GM10266 (cell line): Measurements from ENCODE around the gene GCK.

Source experiments
- DNase-seq: peaks from one replicate; pipeline ENCODE4 v3.0.0; 2012; ENCODE audit errors: extremely low spot score
- CTCF ChIP-seq: IDR thresholded peaks from 2 replicates; pipeline ENCODE4 v1.5.1; 2012; ENCODE audit warnings: mild to moderate bottlenecking, low read depth; ENCODE audit not compliant: control insufficient read depth, insufficient read depth; ENCODE audit errors: missing control alignments

GCK gene

GRCh38 chr7:44143646-44144250, 45.5 kb downstream of the GCK start:
- no peak for DNase-seq
- TF ChIP-seq CTCF, result no peak

GRCh38 chr7:44142028-44142427, 47.2 kb downstream of the GCK start:
- TF ChIP-seq CTCF, result no peak

GRCh38 chr7:44141221-44141850, 47.9 kb downstream of the GCK start, which contains the start of gene MYL7:
Gene MYL7 (minus strand): TSS chr7:44141332. CDS start chr7:44141305, 27 bp downstream.
- no peak for TF ChIP-seq CTCF

More at GRCh38 chr7:44142028-44142427, 47.2 kb downstream of the GCK start:
- no peak for DNase-seq

GRCh38 chr7:44140341-44140740, 48.9 kb downstream of the GCK start:
- TF ChIP-seq CTCF, result no peak
- no peak for DNase-seq

More at GRCh38 chr7:44141221-44141850, 47.9 kb downstream of the GCK start, which contains the start of gene MYL7:
- no peak for DNase-seq

GRCh38 chr7:44139311-44140010, 49.8 kb downstream of the GCK start:
- no peak for DNase-seq
- TF ChIP-seq CTCF, result no peak

- no peak for TF ChIP-seq CTCF
- DNase-seq, result no peak
These were observed 50.5 kb downstream of the GCK start for GRCh38 chr7:44138698-44139097.

GRCh38 chr7:44136731-44137130, 52.5 kb downstream of the GCK start:
- no peak for DNase-seq
- no peak for TF ChIP-seq CTCF
